Activated T-cell treated with anti-CD3 and anti-CD28 coated beads, Interleukin-2, amount 50 U/mL, for 72 hours (primary cell): ENCODE measurements around the gene ZNF207. TPM values are rescaled to one million over a fixed set of nuclear protein-coding genes. Genes with fewer than 3 reads are reported as not detected.
"Not testable (repeated sequence)": the region's sequence is repeated elsewhere in the genome, so short reads cannot be mapped to it uniquely, and the experiment has no call there.

ENCODE experiments used
- ATAC-seq, 2 donors: fragments of 150-1000 bp; cut with Tn5 transposase; replicated peaks in 1 of 2; 2 replicates each; pipeline ENCODE4 v1.10.0; 2021; ENCODE audit warnings: moderate library complexity in 2 of 2, mild to moderate bottlenecking in 1 of 2
- DNase-seq, 2 donors: peaks; one replicate each; pipeline ENCODE4 v3.0.0; 2021 to 2022; ENCODE audit warnings: mixed read lengths in 1 of 2
- H3K27ac Mint-ChIP-seq: one replicate; pipeline ENCODE4 v1.8.0; 2022; ENCODE audit warnings: mild to moderate bottlenecking, moderate library complexity, mixed read lengths
- H3K27me3 Mint-ChIP-seq: one replicate; pipeline ENCODE4 v1.8.0; 2022; ENCODE audit warnings: low read depth, mixed read lengths
- H3K36me3 Mint-ChIP-seq, 2 donors: one replicate each; pipeline ENCODE4 v1.8.0; 2022; ENCODE audit warnings: mixed read lengths in 2 of 2, mild to moderate bottlenecking in 1 of 2; ENCODE audit not compliant: insufficient read depth in 2 of 2
- H3K4me1 Mint-ChIP-seq: one replicate; pipeline ENCODE4 v1.8.0; 2022; ENCODE audit warnings: low read depth, mixed read lengths
- H3K4me3 Mint-ChIP-seq, 2 donors: one replicate each; pipeline ENCODE4 v1.8.0; 2022; ENCODE audit warnings: mild to moderate bottlenecking in 2 of 2, mixed read lengths in 2 of 2, moderate library complexity in 2 of 2
- H3K9me3 Mint-ChIP-seq, 2 donors: one replicate each; pipeline ENCODE4 v1.8.0; 2022; ENCODE audit warnings: mixed read lengths in 2 of 2
- total RNA-seq, 2 donors: library from RNA; stranded (reverse); gene quantifications; one replicate each; pipeline ENCODE4 v1.2.3, GENCODE V29; 2022

ZNF207 gene
- total RNA-seq, 2 donors from 2014 or later = 181 to 188 TPM

- Mint-ChIP-seq H3K4me3 (peak overlapping the region; percentile 90 to 95), H3K4me1 (peaks cover 30% of the 10 kb centered on the region), H3K9me3 (no peaks in the 10 kb centered on the region), H3K36me3 (peaks cover 3 to 8% of the 10 kb centered on the region in 2 donors), H3K27ac (peak overlapping the region; percentile 92), H3K27me3 (no peaks in the 10 kb centered on the region)
- no peak for ATAC-seq
- no peak for DNase-seq
Observed at GRCh38 chr17:32342603-32343325, 7.2 kb upstream of the ZNF207 start.

DNA sequence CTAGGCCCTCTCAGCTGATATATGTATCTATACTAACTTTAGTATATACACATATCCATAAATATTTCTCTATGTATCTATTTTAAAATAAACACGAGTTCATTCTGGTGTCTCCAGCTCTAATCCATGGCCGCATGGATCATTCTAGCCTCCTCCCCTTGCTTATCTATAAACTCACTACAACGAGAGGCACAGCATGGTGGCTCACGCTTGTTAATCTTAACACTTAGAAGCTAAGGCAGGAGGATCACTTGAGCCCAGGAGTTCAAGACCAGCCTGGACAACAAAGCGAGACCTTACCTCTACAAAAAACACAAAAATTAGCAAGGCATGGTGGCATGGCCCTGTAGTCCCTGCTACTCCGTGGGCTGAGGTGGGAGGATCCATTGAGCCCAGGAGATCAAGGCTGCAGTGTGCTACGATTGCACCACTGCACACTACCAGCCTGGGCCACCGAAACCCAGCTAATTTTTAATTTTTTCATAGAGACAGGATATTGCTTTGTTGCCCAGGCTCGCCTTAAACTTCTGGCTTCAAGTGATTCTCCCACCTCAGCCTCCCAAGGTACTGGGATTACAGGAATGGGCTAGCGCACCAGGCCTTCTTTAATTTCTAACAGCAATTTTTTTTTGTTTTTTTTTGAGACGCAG, 3.9 kb upstream of the ZNF207 start:
- H3K27ac Mint-ChIP-seq = no peak overlapping the region
- DNase-seq (no peak), ATAC-seq (no peak)
- peaks cover 16 to 17% of the 10 kb centered on the region in 2 donors for H3K36me3 Mint-ChIP-seq
- peaks cover 25% of the 10 kb centered on the region for H3K4me1 Mint-ChIP-seq
- no peaks in the 10 kb centered on the region for H3K27me3 Mint-ChIP-seq
- H3K9me3 Mint-ChIP-seq = no peaks in the 10 kb centered on the region
- no peak overlapping the region for H3K4me3 Mint-ChIP-seq

DNA sequence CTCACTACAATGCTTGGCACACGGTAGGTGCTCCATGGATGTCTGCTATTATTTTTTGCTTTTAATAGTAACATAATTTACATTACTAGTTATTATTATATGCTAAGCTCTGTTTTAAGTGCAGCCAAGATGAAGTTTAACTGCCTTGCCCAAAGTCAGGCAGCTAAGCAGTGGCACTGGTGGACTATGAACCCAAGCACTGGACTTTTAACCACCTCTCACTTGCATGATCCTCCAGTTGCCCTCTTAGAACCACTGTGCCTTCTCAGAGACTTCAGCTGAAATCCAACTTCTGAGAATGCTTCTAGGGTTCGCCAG, 1.5 kb upstream of the ZNF207 start:
- no peak overlapping the region for H3K27ac Mint-ChIP-seq
- H3K4me1 Mint-ChIP-seq = peaks cover 30% of the 10 kb centered on the region
- peaks cover 13 to 25% of the 10 kb centered on the region in 2 donors for H3K36me3 Mint-ChIP-seq
- peak overlapping the region in 1 of 2 donors; percentile 34 for H3K4me3 Mint-ChIP-seq
- ATAC-seq (no peak), DNase-seq (no peak)
- no peaks in the 10 kb centered on the region for H3K27me3 Mint-ChIP-seq
- no peaks in the 10 kb centered on the region for H3K9me3 Mint-ChIP-seq

DNA sequence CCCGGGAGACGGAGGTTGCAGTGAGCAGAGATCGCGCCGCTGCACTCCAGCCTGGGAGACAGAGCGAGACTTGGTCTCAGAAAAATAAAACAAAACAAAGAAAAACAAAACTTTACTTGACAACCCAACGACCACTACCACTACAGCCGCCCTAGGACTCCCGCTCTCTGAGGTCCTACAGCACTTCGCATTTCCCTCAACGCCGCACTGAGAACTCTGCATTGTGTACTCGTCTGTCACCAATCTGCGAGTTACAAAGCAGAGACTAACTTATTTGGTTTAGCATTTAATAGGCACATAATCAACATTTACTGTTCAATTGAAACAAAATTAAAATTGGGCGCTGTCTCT, 479 bp upstream of the ZNF207 start:
- Mint-ChIP-seq H3K9me3 (no peaks in the 10 kb centered on the region), H3K4me3 (peak overlapping the region; percentile 97 to 98), H3K27me3 (no peaks in the 10 kb centered on the region), H3K27ac (peak overlapping the region; percentile 100), H3K36me3 (peaks cover 13 to 31% of the 10 kb centered on the region in 2 donors), H3K4me1 (peaks cover 38% of the 10 kb centered on the region)
- ATAC-seq (no peak), DNase-seq (peak in 1 of 2 donors; percentile 23)

DNA sequence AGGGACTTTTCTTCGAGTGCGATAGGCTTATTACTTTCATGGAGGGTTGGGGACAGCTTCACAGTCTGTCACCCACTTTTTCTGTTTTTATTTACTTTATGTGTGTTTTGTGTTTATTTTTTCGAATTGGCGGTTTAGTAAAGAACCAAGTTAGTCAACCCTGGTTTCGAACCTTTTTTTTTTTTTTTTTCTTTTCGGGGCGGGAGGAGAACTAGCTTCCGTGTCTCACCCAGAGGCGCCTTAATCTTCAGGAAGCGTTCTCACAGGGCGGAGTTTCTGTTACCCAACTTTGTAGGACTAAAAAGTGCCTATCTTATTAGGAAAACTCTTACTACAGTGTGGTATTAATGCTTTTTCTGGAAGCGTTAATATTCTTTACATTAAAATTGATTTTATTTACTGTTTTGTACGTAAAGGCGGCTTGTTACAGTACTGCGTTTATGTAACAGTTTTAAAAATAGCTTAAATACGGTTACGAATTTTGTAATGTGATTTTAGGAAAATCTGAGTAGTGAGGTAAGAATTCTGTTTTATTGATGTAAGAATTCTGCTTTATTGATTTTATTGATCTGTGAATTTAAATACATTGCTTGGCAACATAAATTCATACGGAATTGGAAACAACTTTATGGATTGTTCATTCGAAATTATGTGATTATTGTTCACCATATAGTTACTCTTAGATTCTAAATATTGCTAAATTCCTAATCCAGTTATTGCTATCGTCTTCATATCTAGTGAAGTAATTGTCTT, 885 bp downstream of the ZNF207 start:
- H3K27me3 Mint-ChIP-seq = no peaks in the 10 kb centered on the region
- peaks cover 20 to 42% of the 10 kb centered on the region in 2 donors for H3K36me3 Mint-ChIP-seq
- peak overlapping the region; percentile 100 for H3K27ac Mint-ChIP-seq
- DNase-seq = peak; percentile 31 to 45
- H3K4me1 Mint-ChIP-seq = peaks cover 52% of the 10 kb centered on the region
- peak; percentile 49 for ATAC-seq
- peak overlapping the region; percentile 97 to 98 for H3K4me3 Mint-ChIP-seq
- no peaks in the 10 kb centered on the region for H3K9me3 Mint-ChIP-seq

GRCh38 chr17:32352734-32353133, 2.8 kb downstream of the ZNF207 start:
- Mint-ChIP-seq H3K4me1 (peaks cover 64% of the 10 kb centered on the region), H3K36me3 (peaks cover 23 to 47% of the 10 kb centered on the region in 2 donors), H3K27ac (peak overlapping the region; percentile 27), H3K4me3 (peak overlapping the region; percentile 97 to 98)
- not testable (repeated sequence) for DNase-seq, H3K9me3 Mint-ChIP-seq, H3K27me3 Mint-ChIP-seq, ATAC-seq

DNA sequence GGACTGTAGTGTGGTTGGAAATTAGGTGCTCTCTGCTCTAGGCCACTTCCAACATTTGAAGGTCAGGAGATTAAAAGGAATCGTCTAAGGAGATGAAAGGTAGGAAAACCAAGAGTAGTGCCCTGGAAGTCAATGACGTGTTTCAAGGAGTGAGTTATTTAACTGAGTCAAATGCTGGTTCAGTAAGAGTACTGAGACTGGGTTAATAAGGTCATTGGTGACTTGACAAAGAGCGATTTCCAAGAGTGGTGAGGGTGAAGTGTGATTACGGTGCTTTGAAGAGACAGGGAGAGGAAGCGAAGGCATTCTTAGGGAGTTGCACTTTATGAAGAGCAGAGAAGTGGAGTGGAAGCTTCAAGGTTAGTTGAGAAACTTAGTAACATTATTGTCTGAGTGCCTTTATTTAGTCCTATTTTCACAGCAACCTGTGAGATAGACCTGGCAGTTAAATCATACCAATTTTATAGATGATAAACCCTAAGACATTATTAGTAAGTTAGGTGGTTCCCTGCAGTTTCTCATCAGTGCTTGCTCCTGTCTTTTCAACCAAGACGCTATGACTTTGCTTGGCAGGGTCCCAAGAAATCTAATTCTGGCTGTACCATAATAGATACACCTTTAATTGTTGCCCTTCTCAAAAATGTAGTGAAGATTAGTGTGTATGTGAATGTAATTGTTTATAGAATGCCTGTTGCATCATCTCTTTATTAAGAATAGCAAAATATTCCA, 5.9 kb downstream of the ZNF207 start:
- Mint-ChIP-seq H3K4me3 (peak overlapping the region; percentile 41 to 55), H3K9me3 (no peaks in the 10 kb centered on the region), H3K27me3 (no peaks in the 10 kb centered on the region), H3K36me3 (peaks cover 14 to 46% of the 10 kb centered on the region in 2 donors), H3K4me1 (peaks cover 62% of the 10 kb centered on the region), H3K27ac (peak overlapping the region; percentile 18)
- DNase-seq = no peak
- ATAC-seq = peak in 1 of 2 donors; percentile 36

- Mint-ChIP-seq H3K27ac (peak overlapping the region; percentile 1), H3K36me3 (peaks cover 16 to 48% of the 10 kb centered on the region in 2 donors), H3K4me3 (peak overlapping the region in 1 of 2 donors; percentile 49), H3K27me3 (no peaks in the 10 kb centered on the region), H3K4me1 (peaks cover 64% of the 10 kb centered on the region), H3K9me3 (no peaks in the 10 kb centered on the region)
- DNase-seq (no peak), ATAC-seq (no peak)
Observed at GRCh38 chr17:32356378-32356743, 6.4 kb downstream of the ZNF207 start.

DNA sequence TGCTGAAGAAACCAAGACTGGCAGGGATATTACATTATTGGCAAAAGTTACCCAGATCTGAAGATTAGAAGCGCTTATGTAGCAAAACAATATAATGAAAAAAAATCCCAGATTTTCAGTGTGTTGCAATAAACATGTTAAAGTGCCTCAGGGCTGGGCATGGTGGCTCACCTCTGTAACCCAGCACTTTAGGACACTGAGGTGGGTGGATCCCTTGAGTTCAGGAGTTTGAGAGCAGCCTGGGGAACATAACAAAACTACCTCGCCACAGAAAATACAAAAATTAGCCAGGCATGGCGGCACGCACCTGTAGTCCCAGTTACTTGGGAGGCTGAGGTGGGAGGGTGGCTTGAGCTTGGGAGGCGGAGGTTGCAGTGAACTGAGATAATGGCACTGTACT, 6.8 kb downstream of the ZNF207 start:
- no peaks in the 10 kb centered on the region for H3K27me3 Mint-ChIP-seq
- H3K4me1 Mint-ChIP-seq = peaks cover 64% of the 10 kb centered on the region
- no peaks in the 10 kb centered on the region for H3K9me3 Mint-ChIP-seq
- peak overlapping the region; percentile 1 for H3K27ac Mint-ChIP-seq
- no peak for DNase-seq
- H3K36me3 Mint-ChIP-seq = peaks cover 16 to 46% of the 10 kb centered on the region in 2 donors
- peak overlapping the region in 1 of 2 donors; percentile 49 for H3K4me3 Mint-ChIP-seq
- no peak for ATAC-seq

- ATAC-seq (no peak), DNase-seq (no peak)
- Mint-ChIP-seq H3K27me3 (no peaks in the 10 kb centered on the region), H3K4me1 (peaks cover 59% of the 10 kb centered on the region), H3K4me3 (no peak overlapping the region), H3K9me3 (no peaks in the 10 kb centered on the region), H3K27ac (no peak overlapping the region), H3K36me3 (peaks cover 18 to 53% of the 10 kb centered on the region in 2 donors)
Observed at GRCh38 chr17:32357615-32358014, 7.7 kb downstream of the ZNF207 start.

GRCh38 chr17:32361270-32361669, 11.3 kb downstream of the ZNF207 start:
- Mint-ChIP-seq H3K27ac (peak overlapping the region; percentile 94), H3K4me3 (peak overlapping the region in 1 of 2 donors; percentile 43), H3K36me3 (peaks cover 14 to 55% of the 10 kb centered on the region in 2 donors), H3K4me1 (peaks cover 30% of the 10 kb centered on the region), H3K9me3 (no peaks in the 10 kb centered on the region), H3K27me3 (no peaks in the 10 kb centered on the region)
- ATAC-seq = peak in 1 of 2 donors; percentile 15
- no peak for DNase-seq

- H3K36me3 Mint-ChIP-seq = peaks cover 3 to 40% of the 10 kb centered on the region in 2 donors
- ATAC-seq = peak in 1 of 2 donors; percentile 43
- peaks cover 24% of the 10 kb centered on the region for H3K4me1 Mint-ChIP-seq
Observed at GRCh38 chr17:32370426-32370825, 20.5 kb downstream of the ZNF207 start.

More at GRCh38 chr17:32370426-32370825, 20.5 kb downstream of the ZNF207 start:
- no peak for DNase-seq
- Mint-ChIP-seq H3K9me3 (no peaks in the 10 kb centered on the region), H3K27ac (peak overlapping the region; percentile 7), H3K4me3 (no peak overlapping the region), H3K27me3 (no peaks in the 10 kb centered on the region)
